HG03520 (cell line): ENCODE measurements around the gene NPAS3.

Experiments used
- ATAC-seq: cut with Tn5 transposase; IDR thresholded peaks from one replicate; pipeline ENCODE4 v1.9.1; 2021; ENCODE audit warnings: mild to moderate bottlenecking, moderate library complexity; ENCODE audit not compliant: unreplicated experiment

The NPAS3 gene

DNA sequence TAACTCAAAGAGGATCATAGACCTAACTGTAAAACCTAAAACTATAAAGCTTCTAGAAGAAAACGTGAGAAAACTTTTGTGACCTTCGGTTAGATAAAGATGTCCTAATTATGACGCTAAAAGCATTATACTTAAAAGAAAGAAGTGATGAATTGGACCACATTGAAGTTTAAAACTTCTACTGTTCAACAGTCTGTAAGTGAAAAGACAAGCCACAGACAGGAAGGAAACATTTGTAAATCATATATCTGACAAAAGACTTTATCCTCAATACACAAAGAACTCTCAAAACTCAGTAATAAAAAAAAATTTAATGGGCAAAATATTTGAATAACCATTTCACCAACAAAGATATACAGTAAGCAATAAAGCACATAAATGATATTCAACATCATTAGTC lies 667.9 kb downstream of the NPAS3 start:
- ATAC-seq = no peak

DNA sequence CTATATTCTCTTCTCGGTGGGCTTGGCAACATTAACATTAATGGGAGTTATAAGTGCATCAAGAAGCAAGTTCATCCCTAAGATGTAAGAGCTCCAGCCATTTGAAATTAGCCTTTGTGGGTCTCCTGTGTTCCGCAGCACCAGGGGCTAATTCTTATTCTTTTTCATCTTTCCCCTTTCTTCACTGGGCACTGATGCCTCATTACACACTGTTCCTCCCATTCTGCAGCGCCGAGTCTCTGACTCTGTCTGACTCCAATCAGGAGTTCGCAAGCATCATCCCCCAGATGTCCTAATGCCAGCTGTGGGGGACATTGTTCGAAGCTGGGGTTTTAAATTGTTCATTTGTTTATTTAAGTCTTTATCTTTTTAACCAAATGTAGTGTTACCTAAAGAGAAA lies 670.9 kb downstream of the NPAS3 start:
- no peak for ATAC-seq

DNA sequence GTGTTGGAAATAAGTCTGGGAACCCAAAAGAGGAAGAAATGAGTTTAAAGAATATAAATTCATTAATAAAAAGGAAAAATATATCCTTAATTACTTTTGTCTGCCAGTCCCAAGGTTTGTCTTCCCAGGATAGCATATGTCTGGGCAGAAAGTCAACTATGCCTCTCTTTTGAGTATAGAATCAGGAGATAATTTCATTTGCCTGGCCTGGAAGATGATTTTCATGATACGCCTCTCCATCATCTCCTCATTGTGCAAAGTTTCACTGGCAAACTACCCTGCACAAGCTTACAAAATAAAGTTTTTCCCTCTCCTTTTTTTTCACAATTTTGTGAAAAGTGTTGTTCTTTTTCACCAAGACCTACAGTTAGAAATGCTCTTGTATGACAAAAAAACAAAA lies 671.4 kb downstream of the NPAS3 start:
- no peak for ATAC-seq

DNA sequence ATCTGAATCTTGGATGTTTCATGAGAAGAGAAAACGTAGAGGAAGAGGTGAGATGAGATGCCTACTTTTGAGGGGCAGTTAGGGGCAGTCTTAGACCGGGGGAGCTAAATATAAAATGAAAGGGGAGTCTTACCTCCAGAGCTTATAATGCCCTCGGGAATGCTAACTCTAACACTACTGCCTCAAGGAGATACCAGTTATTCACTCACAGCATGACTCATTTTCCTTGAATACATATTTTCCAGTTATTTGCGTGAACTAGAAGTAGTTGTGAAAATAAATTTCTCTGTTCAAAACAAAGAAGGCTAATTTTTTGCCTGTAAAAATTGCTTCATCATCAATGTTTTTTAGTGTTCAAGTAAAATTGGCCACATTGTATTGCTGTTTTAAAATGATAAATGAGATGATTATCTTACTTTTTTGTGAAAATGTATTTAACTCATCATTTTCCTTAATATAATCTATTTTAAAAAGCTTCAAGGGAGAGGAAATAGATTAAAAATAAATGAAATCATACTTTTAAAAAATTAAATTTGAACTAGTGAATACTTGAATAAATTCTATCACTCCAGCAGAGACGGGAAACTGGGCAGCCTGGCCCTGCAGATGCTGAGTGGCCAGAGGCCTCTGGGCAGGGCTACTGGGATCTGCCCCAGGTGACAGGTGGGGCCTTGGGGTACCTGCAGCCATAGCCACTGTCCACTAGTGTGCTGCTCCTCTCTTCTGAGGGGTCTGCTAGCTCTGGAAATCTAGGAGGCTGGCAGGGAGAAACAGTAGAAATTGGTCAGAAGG lies 672.9 kb downstream of the NPAS3 start:
- no peak for ATAC-seq

DNA sequence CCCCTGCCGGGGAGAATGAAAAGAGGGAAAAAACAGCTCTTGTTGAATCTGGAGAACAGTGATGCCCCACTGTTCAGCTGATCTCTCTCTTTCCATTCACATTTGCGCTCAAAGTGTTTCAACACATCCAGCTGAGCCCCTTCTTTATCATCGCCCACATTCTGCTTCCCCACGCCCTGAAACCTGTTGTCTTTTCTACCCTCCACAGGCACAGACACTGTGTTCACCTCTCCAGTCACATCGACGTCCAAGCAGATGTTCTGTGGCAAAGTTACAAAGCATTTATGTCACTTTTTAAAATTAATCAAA lies 673.5 kb downstream of the NPAS3 start:
- ATAC-seq = no peak

DNA sequence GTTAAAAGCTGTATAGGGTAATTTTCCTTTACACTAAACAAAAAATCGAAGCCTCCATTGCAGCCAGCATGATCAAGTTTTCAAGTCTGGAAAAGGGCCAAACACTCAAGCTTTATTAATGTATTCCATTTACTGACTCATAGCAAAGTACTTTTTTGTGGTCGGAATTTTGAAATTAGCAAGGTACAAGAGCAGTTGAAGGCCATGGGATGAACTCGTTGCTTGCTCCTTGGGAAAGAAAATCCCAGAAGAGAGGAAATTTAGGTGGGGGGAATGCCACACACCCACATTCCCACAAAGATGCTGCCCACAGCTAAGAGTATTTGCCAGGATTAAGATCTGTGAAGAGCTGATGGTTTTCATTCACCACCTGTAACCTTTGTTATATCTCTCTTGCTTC lies 678.5 kb downstream of the NPAS3 start:
- ATAC-seq = no peak

DNA sequence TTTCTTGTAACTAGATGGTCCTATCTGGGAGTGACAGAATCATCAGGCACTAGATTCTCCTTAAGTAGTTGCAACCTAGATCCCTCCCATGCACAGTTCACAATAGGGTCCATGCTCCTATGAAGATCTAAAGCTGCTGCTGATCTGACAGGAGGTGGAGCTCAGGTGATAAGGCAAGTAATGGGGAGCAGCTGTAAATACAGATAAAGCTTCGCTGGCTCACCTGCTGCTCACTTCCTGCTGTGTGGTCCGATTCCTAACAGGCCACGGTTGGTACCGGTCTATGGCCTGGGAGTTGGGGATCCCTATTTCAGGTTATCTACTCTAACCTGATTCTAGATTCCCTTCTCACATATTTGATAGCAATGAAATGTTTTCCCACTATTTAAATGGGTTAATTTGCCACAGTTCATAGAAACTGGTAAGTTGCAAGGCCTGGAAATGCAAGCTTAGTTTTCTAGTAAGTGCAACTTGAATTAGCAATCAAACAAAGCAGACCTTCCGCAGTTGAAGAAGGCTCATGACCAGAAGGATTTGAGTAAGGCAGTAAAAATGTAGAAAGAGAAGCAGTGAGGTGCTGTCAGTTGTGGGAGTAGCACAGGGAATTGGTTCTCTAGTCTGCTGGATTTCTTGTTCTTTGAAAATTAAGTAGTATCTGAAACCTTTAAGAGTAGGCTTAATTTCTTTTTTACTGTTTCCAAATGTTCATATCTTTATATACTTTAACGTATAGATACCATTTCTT lies 679.9 kb downstream of the NPAS3 start:
- ATAC-seq = no peak

DNA sequence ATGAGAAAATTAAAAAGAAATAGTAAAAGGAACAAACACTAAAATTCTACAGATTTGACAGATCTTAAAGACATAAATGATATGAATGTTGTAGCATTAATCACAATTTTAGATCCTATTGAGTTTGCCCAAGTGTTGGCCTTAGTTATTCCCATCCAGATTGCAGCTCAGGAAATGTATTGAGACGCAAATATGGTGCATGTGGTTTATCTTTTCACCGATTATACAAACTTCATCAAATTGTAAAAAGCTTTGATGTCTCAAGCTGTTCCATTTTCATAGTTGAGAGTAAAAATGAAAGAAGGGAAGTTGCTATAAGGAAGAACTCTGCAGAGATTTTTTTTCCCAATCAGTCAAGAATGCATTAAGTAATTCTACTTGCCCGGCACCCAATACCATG lies 683.8 kb downstream of the NPAS3 start:
- no peak for ATAC-seq

DNA sequence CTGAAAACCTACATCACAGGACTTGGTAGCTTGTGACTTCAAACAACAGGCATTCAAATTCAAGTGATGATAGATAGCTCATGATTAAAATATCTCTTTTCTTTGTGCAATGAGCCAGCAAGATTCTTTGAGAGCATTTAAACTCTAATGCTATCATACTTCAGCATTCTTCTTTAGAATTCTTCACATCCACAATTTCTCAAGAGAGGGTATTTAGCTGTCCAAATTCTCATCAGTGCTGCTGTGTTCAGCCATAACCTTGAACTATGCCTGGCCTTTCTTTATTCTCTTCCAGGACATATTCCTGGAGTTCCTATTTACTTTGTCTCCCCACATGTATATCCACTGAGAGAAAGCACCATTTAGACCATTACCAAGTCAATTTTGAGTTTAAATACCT lies 691.1 kb downstream of the NPAS3 start:
- no peak for ATAC-seq

DNA sequence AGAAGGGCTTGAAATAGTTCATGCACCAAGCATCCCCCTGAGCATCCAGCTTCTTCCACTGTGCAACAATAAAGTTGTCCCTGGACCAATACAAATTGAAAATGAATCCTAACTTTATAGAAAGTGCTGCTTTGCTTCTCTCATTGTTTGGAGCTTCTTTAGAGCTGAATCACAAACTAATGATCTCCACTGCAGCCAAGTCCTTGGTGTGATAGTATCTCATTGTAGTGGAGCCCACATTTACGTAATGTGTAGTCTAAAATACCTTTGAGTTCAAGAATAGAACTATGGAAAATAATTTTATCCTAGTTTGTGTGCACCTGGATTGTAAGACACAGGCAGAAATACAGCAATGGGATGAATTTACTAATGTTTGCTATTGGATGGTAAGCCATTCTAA lies 692.3 kb downstream of the NPAS3 start:
- no peak for ATAC-seq

DNA sequence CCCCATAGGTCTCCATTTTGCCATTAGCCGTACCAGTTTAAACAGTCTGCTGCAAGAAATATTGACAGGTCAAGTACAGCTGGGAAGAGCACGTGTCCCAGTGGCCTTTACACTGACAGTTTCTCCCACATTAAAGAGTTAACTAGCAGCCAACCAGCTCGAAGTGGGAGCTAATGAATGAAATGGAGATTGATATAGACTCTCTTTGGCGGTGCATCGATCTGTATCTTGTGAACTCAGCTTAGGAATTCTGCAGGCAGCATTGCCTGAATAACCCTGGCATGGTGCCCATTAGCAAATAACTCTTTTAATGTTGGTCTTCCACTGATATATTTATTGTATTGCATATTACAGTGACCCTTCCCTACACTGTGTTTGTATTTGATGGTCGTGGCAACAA lies 692.8 kb downstream of the NPAS3 start:
- ATAC-seq = no peak

DNA sequence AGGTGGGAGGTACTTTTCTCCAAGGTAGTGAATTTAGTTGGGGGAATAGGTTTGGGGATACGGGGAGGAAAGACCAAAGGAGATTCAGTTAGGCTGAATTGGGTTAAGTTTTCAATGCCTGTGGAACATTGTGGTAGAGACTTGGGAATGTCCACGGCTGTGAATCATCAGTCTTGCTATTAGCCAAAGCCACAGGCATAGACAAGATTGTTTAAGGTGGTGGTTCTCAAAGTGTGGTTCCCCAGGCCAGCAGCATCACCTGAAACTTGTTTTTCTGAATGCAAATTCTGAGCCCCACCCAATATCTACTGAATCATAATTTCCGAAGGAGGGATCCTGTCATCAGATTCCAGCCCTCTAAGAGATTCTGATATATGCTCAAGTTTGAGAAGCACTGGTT lies 696.0 kb downstream of the NPAS3 start:
- no peak for ATAC-seq

DNA sequence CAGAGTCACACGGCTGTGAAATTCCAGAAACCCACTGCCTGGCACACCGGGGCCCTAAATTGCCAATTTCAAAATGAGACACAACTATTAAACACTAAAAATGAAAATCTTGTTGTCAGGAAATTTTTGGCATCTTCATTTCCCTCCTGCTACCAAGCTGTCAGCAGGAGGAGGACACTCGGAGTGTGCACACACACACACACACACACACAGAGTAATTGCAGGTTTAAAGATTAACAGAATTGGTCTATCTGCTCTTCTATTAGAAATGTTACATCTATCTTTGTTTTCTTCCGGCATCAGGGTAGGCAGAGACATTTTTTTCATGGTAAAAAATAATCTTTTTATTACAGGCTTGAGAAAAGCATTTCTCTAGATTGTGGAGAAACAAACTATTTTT lies 698.0 kb downstream of the NPAS3 start:
- ATAC-seq = no peak

DNA sequence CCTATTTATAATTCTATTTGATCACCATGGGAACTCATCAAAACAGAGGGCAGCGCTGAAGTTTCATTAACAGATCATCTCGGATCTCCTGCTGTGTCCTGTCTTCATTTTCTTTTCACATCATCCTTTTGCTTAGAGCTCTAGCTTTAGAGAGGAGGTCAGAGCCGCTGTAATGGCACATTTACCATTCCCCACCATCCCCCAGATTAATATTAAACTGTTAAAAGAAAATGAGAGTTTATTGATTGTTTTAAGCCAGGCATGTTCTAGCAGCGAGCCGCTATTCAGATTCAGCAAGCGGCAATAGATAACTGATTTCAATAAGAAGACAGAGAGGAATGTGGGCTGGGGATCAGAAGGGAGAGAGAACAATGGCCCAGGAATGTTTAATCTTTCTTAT lies 703.4 kb downstream of the NPAS3 start:
- ATAC-seq = no peak

DNA sequence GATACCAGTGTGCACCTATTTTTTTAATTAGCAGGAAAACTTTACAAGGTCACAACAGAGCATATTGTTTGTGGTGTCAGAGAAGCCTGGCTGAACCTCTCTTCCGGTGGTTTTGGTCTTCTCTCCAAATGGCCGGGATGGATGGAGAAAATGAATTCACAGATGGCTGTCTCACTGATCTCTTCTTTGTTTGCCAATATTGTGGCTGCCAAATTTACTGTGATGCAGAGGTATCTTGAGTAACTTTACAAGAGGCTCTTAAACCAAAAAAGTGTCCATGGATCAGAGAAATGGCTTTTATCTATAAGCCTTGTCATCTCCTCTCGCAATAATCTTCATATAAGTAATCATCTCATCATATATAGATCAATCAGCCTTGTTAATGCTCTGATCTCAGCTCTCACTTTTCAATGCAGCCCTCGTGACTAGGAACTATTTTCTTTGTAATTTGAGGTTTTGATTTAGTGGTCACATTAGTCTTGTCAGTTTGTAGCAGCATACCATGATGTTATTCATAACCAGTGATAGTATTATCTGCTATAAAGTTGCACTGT lies 704.1 kb downstream of the NPAS3 start:
- ATAC-seq = no peak

DNA sequence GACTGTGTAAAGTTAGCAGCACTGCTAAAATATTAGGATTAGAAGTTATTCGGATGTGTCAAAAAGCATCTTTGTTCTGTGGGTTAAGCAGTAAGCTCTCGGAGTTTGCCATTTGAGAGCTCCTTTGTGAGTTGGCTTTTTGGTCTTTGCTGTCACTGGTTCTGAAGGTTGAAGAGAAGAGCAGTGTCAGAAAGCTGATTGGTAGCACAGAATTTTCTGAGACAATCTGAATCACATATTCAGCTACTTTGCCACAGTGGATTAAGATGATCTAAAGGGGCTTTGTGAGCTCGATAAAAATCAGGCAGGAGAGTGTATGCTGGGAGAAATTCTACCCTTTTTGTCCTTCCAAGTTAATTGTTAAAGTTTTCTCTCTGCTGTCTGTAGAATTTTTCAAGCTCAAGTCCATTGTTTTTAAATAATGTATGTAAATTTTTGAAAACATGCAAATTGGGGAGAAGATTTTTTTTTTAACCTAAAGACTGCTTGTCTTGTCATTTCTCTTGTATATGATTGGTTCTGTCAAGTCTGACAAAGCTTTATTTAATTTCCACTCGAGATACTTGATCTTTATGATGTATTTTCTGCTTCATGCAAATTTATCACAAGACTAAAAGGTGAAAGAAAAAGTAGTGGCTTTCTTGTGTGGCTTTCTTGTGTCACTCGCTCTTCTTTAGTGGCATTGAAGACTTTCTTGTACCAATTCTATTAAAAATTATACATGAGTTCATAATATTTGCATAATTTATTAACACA lies 704.9 kb downstream of the NPAS3 start:
- ATAC-seq = no peak

DNA sequence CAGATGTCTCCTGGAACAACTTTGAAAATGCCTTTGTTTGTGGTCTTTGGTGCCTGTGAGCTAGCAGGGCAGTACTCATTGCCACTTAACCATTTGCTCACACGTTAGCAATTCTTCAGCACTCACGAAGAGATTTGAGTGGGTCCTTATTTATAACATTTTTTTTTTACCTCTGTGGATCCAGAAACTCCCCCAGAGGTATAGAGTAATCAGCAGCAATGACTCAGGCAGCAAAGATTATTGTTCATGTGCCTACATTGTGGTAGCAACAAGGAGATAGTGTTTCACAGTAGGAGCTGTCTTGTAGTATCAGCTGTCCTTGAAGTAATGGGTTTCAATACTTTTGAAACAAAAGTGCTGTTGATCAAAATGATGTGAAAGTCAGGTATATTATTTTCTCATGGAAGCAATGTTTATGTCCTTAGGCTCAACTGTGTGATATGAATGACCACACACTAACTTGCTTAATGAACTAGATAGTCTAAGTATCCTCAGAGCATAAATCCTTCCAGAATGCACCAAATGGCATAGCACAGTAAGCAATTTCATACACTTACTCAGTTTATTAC lies 708.1 kb downstream of the NPAS3 start:
- no peak for ATAC-seq

DNA sequence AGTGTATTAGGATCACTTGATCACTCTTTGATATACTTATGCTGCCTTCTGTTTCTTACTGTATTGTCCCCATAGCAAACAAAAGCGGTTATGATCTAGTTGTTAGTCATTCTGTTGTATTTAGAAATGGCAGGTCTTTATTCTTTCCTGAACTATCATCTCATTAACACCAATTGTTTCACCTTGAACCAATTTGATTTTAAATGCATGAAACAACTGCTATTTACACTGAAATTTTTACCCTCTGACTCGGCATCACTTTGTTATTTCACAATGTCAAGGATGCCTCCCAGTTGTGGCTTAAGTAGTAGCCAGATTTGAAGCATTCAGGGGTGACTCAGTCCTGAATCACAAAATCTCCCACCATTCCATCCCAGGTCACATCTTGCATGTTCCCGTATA lies 708.7 kb downstream of the NPAS3 start:
- no peak for ATAC-seq

DNA sequence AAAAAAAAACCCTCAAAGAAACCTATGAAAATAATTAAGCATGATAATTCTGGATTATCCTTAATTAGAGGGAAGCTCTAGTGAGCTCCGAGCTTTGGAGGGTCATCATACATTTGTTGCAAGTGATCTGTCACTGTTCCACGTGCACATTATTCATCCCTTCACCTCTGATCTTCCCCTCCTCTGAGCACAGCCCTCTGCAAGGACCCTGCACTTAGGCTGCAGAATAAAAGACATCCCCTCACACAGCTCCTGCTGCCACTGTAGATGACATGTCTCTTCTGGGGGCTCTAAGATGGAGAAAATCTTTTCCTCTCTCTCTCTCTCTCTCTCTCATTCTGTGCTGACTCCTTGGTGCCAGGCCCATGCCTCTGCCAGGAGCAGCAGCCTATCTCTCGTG lies 711.8 kb downstream of the NPAS3 start:
- no peak for ATAC-seq

DNA sequence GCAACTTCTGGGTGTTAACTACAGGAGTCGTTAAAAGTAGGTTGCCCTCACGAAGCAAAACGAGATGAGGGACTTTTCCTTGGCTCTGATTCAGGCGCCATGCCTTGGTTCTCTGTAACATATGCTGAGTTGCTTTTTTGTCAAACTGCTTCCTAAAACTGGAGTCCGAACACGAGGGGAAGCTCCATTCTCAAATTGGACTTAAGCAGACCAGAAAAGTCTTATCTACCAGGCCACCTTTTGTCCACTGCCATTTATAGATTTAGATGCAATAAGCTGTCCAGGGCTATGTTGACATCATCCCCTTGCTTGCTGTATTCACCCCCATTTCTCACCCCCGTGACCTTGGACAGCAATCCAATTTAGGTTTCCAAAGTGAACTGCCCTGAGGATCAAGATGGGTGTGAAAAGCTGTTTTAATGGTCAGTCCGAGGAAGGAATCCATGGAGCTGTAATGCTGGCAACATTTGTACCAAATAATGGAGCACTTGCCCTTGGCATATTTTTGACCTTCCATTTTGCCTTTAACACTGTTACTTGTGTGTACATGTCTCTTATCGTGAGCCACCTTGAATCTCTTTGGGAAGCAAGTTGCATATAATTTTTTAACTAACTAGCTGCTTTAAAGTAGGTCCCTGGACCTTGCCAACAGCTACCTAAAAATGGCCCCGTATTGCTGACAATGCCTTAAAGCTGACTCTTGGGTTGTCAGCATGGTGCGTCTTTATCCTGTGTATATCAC lies 714.1 kb downstream of the NPAS3 start:
- no peak for ATAC-seq

DNA sequence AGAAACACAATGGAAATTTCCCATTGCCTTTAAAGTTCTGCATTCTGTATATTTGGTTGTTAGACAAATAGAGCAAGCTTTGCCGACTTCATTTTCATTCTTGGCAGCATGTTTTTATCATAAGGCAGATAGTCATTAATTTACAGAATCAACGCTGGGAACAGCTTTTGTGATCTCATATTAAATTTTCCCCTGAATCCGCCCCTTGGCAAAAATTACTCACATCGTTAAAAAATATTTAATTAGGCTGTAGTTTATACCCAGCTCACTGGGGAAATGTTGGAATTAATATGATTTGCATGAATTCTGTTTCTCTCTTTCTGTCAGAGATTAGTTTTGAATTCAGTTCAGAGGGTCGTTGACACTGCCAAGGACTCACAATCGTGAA lies 714.6 kb downstream of the NPAS3 start:
- no peak for ATAC-seq
